HEK293 (cell line): ENCODE results near the gene KBTBD12.
A peak's percentile ranks its signal among the peaks of the same experiment; 100 is the strongest.

Experiments
- CTCF ChIA-PET: fragments of 350-600 bp; formaldehyde crosslinking; extraction: SDS; loops from one replicate; lab custom pipeline; 2021; ENCODE audit warnings: antibody characterized with exemption; lab: Yijun Ruan, JAX
- POLR2A ChIA-PET: fragments of 300-600 bp; formaldehyde crosslinking; extraction: SDS; loops from one replicate; lab custom pipeline; 2020; ENCODE audit warnings: antibody characterized with exemption, inconsistent platforms; lab: Yijun Ruan, JAX
- H3K27ac ChIP-seq: fragments of 200-500 bp; sonication (Bioruptor generic); 2 replicates; pipeline ENCODE4 v1.5.1; 2014; ENCODE audit warnings: low read depth, low read length, control low read depth, inconsistent platforms; ENCODE audit errors: extremely low read depth
- H3K36me3 ChIP-seq, 2 experiments: fragments of 200-500 bp in 1 of 2; sonication (Bioruptor generic) in 1 of 2; 1 replicate in 1 of 2; 2 replicates in 1 of 2; pipeline ENCODE4 v1.5.1; 2014 to 2017; ENCODE audit warnings: inconsistent platforms in 2 of 2, low read length in 2 of 2; ENCODE audit not compliant: control insufficient read depth in 2 of 2, insufficient read depth in 1 of 2
- H3K4me1 ChIP-seq: fragments of 200-500 bp; sonication (Bioruptor generic); 2 replicates; pipeline ENCODE4 v1.5.1; 2014; ENCODE audit warnings: mild to moderate bottlenecking, low read length, inconsistent platforms; ENCODE audit not compliant: control insufficient read depth, insufficient read depth
- H3K4me3 ChIP-seq: 2 replicates; pipeline ENCODE4 v1.5.1; 2011; ENCODE audit warnings: low read depth, mild to moderate bottlenecking, control low read depth, low read length, moderate library complexity
- H3K9me3 ChIP-seq: fragments of 200-500 bp; sonication (Bioruptor generic); 2 replicates; pipeline ENCODE4 v1.5.1; 2014; ENCODE audit warnings: low read depth, low read length, inconsistent platforms; ENCODE audit not compliant: control insufficient read depth, insufficient read depth
- EGR2 ChIP-seq: fragments of 450-650 bp; formaldehyde crosslinking; IDR thresholded peaks from 2 replicates; pipeline ENCODE4 v1.5.1; 2016; ENCODE audit warnings: low read depth, missing biosample characterization, missing genetic modification characterization
- PATZ1 ChIP-seq: fragments of 450-650 bp; formaldehyde crosslinking; IDR thresholded peaks from 2 replicates; pipeline ENCODE4 v1.5.1; 2016; ENCODE audit warnings: missing biosample characterization, missing genetic modification characterization
- PRDM10 ChIP-seq: fragments of 450-650 bp; formaldehyde crosslinking; IDR thresholded peaks from 2 replicates; pipeline ENCODE4 v1.5.1; 2016; ENCODE audit warnings: missing biosample characterization, missing genetic modification characterization
- SP2 ChIP-seq: fragments of 450-650 bp; formaldehyde crosslinking; IDR thresholded peaks from 2 replicates; pipeline ENCODE4 v1.5.1; 2016; ENCODE audit warnings: missing biosample characterization, missing genetic modification characterization
- ZBTB17 ChIP-seq: fragments of 450-650 bp; formaldehyde crosslinking; IDR thresholded peaks from 2 replicates; pipeline ENCODE4 v1.5.1; 2016; ENCODE audit warnings: missing biosample characterization, missing genetic modification characterization
- ZEB2 ChIP-seq: fragments of 450-650 bp; formaldehyde crosslinking; IDR thresholded peaks from 2 replicates; pipeline ENCODE4 v1.5.1; 2016; ENCODE audit warnings: missing biosample characterization, missing genetic modification characterization
- ZFHX2 ChIP-seq: fragments of 450-650 bp; formaldehyde crosslinking; conservative IDR thresholded peaks from 2 replicates; pipeline ENCODE4 v1.5.1; 2016; ENCODE audit warnings: missing biosample characterization, missing genetic modification characterization
- ZFP69B ChIP-seq: fragments of 450-650 bp; formaldehyde crosslinking; IDR thresholded peaks from 2 replicates; pipeline ENCODE4 v1.5.1; 2016; ENCODE audit warnings: missing biosample characterization, missing genetic modification characterization
- ZNF23 ChIP-seq: fragments of 450-650 bp; formaldehyde crosslinking; IDR thresholded peaks from 2 replicates; pipeline ENCODE4 v1.5.1; 2016; ENCODE audit warnings: missing biosample characterization, missing genetic modification characterization, borderline replicate concordance
- ZNF416 ChIP-seq: fragments of 450-650 bp; formaldehyde crosslinking; IDR thresholded peaks from 2 replicates; pipeline ENCODE4 v1.5.1; 2016; ENCODE audit warnings: missing biosample characterization, missing genetic modification characterization
- ZNF488 ChIP-seq: fragments of 450-650 bp; formaldehyde crosslinking; IDR thresholded peaks from 2 replicates; pipeline ENCODE4 v1.5.1; 2016; ENCODE audit warnings: missing biosample characterization, missing genetic modification characterization
- ZSCAN18 ChIP-seq: fragments of 450-650 bp; formaldehyde crosslinking; IDR thresholded peaks from 2 replicates; pipeline ENCODE4 v1.5.1; 2016; ENCODE audit warnings: missing biosample characterization, missing genetic modification characterization
- TF ChIP-seq, protein P1 (sequence below): fragments of 450-650 bp; formaldehyde crosslinking; IDR thresholded peaks from 2 replicates; pipeline ENCODE4 v1.5.1; 2016; ENCODE audit warnings: missing biosample characterization, missing genetic modification characterization
- TF ChIP-seq, protein P2 (sequence below): fragments of 450-650 bp; IDR thresholded peaks from 2 replicates; pipeline ENCODE4 v1.5.1; 2018; ENCODE audit warnings: missing biosample characterization, mild to moderate bottlenecking, missing genetic modification characterization
- TF ChIP-seq, protein P3 (sequence below): fragments of 450-650 bp; formaldehyde crosslinking; IDR thresholded peaks from 2 replicates; pipeline ENCODE4 v1.5.1; 2017; ENCODE audit warnings: missing biosample characterization, missing genetic modification characterization

The KBTBD12 gene

GRCh38 chr3:128007033-128007424, 92.0 kb downstream of the KBTBD12 start:
- TF ChIP-seq ZFHX2 (tag by site-specific recombination): peak; percentile 63
- TF ChIP-seq, protein P1, sequence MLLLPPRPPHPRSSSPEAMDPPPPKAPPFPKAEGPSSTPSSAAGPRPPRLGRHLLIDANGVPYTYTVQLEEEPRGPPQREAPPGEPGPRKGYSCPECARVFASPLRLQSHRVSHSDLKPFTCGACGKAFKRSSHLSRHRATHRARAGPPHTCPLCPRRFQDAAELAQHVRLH: no peak
- peak; percentile 49 for TF ChIP-seq EGR2 (tag by site-specific recombination)
- TF ChIP-seq ZNF416 (tag by site-specific recombination): no peak
- TF ChIP-seq SP2 (tag by site-specific recombination): 0 out of 2 replicates have a peak, but pooled peaks have one; percentile 5
- Histone ChIP-seq H3K9me3 (no peaks in the 10 kb centered on the region), H3K36me3 (no peaks in the 10 kb centered on the region), H3K27ac (no peak overlapping the region), H3K4me1 (no peaks in the 10 kb centered on the region), H3K4me3 (no peak overlapping the region)
- ChIA-PET CTCF (interaction anchor here (0.7 kb wide), 1 partner anchor 57 kb away, joined by 5 read pairs; no protein-coding TSS in a partner anchor), POLR2A (no interaction called here)

DNA sequence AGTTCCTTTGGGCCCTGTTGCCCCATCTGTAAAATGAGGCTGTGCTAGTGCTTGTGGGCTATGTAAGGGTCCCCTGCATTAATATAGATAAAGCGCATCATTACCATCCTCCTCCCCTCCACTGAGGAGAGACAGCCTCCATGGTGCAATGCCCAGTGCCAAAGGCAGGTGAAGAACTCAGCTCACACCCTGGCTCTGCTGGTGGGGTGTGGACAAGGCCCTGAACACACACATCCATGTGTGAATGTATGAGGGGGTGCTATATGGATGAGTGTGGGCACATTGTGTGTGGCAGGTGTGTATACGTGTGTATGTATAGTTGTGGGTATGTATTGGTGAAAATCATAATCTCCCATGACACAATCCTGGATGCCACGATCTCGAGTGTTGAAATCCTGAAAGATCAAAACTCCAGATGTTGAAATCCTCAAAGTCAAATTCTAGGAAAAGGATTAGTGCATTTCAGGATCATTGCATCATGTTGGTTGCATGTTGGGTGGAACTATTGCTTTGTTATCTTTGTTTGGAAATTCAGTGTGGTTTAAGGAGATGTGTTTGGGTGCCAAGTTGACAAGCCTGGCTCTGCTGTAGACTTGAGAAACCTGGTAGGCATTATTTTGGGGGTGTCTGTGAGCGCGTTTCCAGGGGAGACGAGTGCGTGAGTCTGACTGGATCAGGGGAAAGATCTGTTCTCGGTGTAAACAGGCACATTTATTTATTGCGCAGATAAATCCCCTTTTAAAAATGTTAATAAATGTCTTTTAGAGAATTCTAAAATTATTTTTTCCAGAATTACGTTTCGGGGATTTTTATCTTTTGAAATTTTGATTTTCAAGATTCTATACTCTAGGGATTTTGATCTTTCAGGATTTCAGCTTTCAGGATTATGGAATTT, 95.2 kb downstream of the KBTBD12 start:
- Histone ChIP-seq H3K27ac (no peak overlapping the region), H3K4me3 (no peak overlapping the region), H3K36me3 (no peaks in the 10 kb centered on the region), H3K9me3 (no peaks in the 10 kb centered on the region), H3K4me1 (no peaks in the 10 kb centered on the region)
- TF ChIP-seq ZNF488 (tag by site-specific recombination) (no peak), ZEB2 (tag by site-specific recombination) (peak; percentile 52; the same call in 1 of the 2 replicates), PATZ1 (tag by site-specific recombination) (peak; percentile 11; the same call in 1 of the 2 replicates), ZBTB17 (tag by site-specific recombination) (peak; percentile 77), ZNF23 (tag by site-specific recombination) (no peak), ZFP69B (tag by site-specific recombination) (peak; percentile 19; the same call in 1 of the 2 replicates), PRDM10 (tag by site-specific recombination) (peak; percentile 75), ZSCAN18 (no peak)
- TF ChIP-seq, protein P2, sequence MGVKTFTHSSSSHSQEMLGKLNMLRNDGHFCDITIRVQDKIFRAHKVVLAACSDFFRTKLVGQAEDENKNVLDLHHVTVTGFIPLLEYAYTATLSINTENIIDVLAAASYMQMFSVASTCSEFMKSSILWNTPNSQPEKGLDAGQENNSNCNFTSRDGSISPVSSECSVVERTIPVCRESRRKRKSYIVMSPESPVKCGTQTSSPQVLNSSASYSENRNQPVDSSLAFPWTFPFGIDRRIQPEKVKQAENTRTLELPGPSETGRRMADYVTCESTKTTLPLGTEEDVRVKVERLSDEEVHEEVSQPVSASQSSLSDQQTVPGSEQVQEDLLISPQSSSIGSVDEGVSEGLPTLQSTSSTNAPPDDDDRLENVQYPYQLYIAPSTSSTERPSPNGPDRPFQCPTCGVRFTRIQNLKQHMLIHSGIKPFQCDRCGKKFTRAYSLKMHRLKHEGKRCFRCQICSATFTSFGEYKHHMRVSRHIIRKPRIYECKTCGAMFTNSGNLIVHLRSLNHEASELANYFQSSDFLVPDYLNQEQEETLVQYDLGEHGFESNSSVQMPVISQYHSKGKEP (tag by site-specific recombination): peak; percentile 76
- TF ChIP-seq, protein P3, sequence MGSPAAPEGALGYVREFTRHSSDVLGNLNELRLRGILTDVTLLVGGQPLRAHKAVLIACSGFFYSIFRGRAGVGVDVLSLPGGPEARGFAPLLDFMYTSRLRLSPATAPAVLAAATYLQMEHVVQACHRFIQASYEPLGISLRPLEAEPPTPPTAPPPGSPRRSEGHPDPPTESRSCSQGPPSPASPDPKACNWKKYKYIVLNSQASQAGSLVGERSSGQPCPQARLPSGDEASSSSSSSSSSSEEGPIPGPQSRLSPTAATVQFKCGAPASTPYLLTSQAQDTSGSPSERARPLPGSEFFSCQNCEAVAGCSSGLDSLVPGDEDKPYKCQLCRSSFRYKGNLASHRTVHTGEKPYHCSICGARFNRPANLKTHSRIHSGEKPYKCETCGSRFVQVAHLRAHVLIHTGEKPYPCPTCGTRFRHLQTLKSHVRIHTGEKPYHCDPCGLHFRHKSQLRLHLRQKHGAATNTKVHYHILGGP (tag by site-specific recombination): peak; percentile 99
- ChIA-PET CTCF (interaction anchor here (0.7 to 1.8 kb wide), 7 partner anchors 22 to 139 kb away, joined by 3 to 10 read pairs (median 3); no protein-coding TSS in a partner anchor), POLR2A (no interaction called here)
